SK-MEL-5 (cell line): ENCODE data around the gene WDR38. TPM values are rescaled to one million over a fixed set of nuclear protein-coding genes. Genes with fewer than 3 reads are reported as not detected.
A peak's percentile ranks its signal among the peaks of the same experiment; 100 is the strongest.
"Not testable (repeated sequence)": the region's sequence is repeated elsewhere in the genome, so short reads cannot be mapped to it uniquely, and the experiment has no call there.

Source experiments
- DNase-seq: peaks from one replicate; pipeline ENCODE4 v3.0.0-alpha.2; 2016; ENCODE audit warnings: low read depth, low spot score
- in situ Hi-C: cut with HindIII; loops from 2 replicates; pipeline ENCODE4 v1.10.0; 2016; ENCODE audit warnings: low sequenced_read_pairs, high pct_unique_total_duplicates, low pct_unique_long_range_greater_than_20kb
- total RNA-seq: library from RNA; depleted of rRNA; stranded (reverse); fragments of >200 nt; shearing (Covaris generic); gene quantifications from 2 replicates; pipeline ENCODE4 v1.2.3, GENCODE V29; 2014

Gene WDR38
- total RNA-seq, 1 experiment from 2014 or later: not detected

DNA sequence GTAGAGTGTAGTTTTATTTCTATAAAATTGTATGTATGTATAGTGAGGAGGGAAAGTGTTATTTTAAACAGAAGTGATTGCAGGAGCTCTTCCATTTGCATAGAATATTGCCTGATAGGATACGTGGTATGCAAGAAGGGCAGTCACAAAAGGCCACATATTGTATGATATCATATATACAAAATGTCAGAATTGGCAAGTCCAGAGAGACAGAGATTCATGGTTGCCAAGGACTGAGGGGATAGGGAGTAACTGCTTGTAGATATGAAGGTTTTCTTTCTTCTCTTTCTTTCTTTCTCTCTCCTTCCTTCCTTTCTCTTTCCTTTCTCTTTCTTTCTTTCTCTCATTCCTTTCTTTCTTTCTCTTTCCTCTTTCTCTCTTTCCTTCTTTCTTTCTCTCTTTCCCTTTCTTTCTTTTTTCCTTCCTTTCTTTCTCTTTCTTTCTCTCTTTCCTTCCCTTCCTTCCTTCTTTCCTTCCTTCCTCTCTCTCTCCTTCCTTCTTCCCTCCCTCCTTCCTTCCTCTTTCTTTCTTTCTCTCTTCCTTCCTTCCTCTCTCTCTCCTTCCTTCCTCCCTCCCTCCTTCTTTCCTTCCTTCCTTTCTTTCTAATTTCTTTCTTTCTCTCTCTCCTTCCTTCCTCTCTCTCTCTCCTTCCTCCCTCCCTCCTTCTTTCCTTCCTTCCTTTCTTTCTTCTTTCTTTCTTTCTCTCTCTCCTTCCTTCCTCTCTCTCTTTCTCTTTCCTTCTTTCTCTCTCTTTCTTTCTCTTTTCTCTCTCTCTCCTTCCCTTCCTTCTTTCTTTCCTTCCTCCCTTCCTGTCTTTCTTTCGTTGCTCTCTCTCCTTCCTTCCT is 24.5 kb upstream of the WDR38 start:
- DNase-seq: no peak
- in situ Hi-C loops: no loop called here

DNA sequence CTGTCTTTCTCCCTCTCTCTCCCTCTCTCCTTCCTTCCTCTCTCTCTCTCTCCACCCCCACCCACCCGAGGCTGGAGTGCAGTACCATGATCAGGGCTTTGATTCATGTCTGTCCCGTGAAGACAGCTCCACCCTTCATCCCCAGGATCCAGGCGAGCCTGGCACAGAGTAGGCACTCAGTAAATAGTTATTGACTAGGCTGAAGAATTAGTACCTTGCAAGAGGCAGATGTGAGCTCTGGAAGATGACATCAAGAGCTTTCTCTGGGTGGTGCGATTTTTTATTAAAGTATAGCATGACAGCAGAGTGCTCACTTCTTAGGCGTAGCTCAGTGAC is 24.0 kb upstream of the WDR38 start:
- in situ Hi-C loops: no loop called here

DNA sequence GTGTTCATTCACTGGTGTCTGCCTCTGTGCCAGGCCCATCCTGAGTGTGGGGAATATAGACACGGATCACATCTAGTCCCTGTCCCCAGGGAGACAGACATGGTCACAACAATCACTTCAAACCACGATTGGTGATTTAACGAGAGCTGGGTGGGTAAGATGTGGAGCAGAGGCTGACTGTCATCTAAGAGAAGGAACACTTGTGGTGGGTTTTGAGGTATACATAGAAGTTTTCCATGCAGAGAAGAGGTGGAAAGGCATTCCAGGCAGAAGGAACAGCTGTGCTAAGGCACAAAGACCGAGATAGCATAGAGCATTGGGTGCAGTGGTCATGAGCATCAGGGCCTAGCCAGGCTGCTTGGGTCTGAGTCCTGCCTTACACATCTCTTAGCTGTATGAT is 22.7 kb upstream of the WDR38 start:
- in situ Hi-C loops: no loop called here
- DNase-seq: no peak

More for the DNA sequence above, 24.0 kb upstream of the WDR38 start:
- no peak for DNase-seq

DNA sequence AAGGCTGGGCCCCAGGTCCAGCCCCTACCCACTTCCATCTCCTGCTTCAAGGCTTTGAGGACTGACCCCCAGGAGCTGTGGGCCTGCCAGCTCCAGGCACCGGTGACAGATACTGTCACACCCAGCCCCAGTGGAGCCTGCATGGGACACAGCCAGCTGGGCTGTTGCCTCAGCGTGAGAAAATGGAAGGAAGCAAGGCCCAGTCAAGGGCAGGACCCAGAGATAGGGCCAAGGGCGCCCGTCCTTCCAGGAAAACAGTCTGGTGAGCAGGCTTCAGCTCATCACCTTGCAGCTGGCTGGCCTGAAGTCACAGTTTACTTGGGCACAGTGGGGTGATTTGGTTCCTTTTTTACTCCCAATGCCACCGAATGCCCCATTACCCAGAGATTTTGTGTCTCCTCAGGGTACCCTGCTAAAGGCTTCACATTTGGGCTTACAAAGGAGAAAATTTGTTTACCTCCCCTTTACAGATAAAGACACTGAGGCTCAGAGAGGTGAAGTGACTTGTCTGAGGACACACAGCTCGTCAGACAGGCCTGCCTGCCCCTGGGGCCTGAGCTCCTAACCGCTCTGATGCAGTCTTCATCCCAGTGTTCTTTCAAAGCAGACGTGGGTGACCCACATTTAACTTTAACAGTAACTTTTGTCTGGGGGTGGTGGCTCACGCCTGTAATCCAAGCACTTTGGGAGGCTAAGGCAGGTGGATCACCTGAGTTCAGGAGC is 21.5 kb upstream of the WDR38 start:
- in situ Hi-C loops: no loop called here
- no peak for DNase-seq

DNA sequence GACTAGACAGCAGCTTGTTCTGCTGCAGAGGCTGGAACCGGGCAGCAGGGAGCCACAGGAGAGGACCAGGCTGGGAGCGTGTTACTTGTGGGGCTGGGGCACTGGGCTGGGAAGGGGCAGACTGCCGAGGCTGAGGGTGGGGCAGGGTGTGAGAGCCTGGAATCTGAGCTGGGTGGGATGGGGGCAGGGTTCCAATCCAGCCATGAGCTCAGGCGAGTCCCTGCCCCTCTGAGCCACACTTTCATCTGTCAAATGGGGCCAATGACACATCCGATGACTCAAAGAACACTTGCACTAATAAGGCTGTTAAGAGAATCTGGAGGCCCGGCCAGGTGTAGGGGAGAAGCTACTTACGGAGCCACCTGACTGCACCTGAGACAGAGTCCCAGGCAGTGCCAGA is 18.7 kb upstream of the WDR38 start:
- in situ Hi-C loops: no loop called here
- no peak for DNase-seq

DNA sequence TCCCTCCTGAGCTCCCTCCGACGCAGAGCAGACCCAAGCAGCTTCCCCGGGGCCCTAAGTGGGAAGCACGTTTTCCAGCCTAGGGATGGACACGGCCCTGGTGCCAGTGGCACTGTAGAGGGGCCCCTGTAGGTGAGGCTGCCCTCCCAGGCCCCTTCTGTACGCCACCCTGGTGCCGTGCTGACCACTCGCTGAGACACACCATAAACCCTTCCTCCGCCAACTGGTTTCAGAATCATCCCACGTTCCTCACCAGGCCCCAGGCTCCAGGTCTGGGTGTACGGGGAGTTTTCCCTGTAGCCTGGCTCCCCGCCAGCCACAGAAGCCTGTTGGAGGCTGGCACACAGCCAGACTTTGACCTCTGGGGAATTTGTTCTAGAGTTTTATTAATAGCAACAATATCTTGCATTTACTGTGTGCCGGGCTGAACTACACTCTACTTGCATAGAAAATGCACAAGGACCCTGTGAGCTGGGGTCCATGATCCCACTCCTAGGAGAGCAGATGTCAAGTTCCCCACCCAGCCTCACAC is 18.2 kb upstream of the WDR38 start:
- in situ Hi-C loops: no loop called here
- peak; percentile 77 for DNase-seq

DNA sequence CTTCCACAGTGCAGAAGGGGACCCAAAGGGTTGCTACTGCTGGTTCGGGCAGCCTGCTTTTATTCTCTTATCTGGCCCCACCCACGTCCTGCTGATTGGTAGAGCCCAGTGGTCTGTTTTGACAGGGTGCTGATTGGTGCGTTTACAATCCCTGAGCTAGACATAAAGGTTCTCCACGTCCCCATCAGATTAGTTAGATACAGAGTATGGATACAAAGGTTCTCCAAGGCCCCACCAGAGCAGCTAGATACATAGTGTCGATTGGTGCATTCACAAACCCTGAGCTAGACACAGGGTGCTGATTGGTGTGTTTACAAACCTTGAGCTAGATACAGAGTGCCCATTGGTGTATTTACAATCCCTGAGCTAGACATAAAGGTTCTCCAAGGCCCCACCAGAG is 15.1 kb upstream of the WDR38 start:
- DNase-seq, in situ Hi-C loops: not testable (repeated sequence)

DNA sequence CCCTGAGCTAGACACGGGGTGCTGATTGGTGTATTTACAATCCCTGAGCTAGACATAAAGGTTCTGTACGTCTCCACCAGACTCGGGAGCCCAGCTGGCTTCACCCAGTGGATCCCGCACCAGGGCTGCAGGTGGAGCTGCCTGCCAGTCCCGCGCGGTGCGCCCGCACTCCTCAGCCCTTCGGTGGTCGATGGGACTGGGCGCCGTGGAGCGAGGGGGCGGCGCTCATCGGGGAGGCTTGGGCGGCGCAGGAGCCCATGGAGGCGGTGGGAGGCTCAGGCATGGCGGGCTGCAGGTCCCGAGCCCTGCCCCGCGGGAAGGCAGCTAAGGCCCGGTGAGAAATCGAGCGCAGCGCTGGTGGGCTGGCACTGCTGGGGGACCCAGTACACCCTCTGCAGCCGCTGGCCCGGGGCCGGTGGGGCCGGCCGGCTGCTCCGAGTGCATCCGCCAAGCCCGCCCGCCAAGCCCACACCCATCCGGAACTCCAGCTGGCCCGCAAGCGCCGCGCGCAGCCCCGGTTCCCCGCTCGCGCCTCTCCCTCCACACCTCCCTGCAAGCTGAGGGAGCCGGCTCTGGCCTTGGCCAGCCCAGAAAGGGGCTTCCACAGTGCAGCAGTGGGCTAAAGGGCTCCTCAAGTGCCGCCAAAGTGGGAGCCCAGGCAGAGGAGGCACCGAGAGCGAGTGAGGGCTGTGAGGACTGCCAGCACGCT is 14.5 kb upstream of the WDR38 start:
- in situ Hi-C loops, DNase-seq: not testable (repeated sequence)

DNA sequence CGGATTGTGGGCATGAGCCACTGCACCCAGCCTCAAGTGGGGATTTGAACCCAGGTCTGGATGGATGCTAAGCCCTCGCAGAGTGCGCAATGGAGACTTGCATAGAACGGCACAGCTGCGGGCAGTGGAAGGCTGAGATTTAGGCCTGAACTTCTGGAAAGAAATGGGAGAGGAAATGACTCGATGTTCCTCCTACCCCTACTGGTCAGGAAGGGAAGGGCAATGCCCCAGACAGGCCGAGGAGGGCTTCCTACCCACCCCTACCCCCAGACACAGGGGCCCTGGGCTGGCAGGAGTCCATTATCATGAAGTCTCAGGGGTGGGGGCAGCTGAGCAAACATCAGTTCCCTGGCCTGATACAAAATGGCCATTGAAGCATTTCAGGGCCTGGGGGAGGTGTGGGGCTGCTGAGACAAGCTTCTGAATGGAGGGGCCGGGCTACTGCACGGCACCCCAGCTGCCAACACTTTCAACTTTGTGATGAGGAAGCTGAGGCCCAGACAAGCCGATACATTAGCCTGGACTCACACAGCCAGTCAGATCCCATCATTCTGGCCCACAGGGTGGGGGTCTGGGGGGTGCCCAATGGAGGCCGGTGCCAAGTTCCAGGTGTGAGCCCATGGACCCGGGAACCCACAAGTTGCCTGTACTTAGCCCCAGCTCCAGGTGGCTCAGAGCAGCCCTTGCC is 13.5 kb upstream of the WDR38 start:
- in situ Hi-C loops: no loop called here

DNA sequence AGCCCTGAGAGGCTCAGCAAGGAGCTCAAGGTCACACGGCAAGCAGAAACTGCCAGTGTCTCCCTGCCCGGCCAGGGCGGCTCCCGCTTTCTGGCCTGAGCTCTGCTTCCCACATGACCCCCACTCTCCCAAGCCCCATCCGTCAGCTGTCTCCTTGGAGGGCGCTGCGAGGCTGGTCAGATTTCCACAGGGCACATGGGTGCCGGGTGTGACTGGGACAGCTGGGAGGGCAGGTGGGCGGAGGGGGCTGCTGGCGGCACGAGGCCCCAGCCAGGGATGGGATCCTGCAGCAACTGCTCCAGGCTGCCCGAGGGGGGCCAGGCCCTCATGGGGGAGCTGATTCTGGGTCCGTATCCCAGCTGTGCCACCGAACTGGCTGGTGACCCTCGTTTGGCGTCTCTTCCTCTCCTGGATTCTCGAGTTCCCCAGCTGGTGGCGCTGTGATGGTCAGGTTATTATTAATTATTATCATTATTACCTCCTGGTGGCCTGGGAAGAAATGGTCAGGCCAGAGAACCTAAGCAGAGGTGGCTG is 12.9 kb upstream of the WDR38 start:
- in situ Hi-C loops: no loop called here
- peak; percentile 64 for DNase-seq

More for the DNA sequence above, 13.5 kb upstream of the WDR38 start:
- peak; percentile 62 for DNase-seq

DNA sequence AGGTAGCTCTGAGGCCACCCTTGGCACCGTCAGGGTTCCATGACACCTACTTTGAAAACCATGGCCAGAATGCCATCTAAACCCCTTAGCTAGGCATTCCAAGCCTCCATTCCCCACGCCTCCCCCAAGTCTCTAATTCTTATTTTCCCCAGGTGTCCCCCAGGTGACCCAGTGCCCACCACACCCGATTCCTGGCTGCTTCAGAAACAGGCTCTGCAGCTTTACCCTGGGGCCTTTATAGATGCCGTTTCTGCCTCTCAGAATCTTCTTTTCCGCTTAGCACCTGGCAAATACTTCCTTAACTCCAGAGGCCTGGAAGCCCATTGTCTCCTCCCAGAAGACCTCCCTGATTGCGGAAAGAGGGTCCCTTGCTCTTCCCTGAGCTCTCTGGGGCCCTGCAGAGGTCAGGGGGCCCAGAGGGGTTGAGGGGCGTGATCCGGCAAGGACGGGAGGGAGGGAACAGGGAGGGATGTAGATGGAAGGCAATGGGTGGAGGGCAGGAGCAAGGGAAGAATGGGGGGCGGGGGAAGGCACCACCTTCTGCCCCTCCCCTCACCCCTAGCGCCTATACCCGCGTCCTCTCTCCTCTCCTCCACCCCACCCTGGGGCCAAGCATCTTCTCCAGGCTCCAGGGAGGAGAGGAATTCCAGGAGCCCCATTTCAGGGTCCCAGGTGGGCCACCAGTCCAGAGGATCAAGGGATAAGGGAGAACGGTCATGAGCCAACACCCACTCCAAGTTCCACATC is 12.0 kb upstream of the WDR38 start:
- DNase-seq: no peak
- in situ Hi-C loops: no loop called here

DNA sequence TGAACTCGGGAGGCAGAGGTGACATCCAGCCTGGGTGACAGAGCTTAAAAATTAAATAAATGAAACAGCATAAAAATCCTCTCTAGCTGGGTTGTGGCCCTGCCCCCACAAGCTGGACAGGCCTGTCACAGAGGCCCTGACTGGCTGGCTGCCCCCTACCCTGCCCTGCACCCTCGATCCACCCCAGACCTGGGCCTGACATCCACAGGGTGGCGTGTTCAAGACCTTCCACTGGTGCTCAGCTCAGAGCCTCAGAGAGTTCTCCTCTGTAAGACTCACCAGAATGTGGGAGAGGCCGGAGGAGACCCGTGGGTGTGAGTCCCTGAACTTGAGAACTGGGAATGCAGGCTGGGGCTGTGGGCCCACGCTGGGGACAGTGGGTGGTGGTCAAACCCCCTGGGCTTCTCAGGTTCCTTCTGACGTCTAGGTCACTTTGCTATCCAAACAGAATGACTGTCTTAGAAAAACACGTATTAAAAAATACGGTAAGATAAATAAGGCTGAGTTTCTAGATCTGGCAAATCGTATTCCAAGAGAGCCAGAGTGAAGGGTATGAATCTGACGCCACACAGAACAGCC is 9.7 kb upstream of the WDR38 start:
- no peak for DNase-seq
- in situ Hi-C loops: no loop called here

DNA sequence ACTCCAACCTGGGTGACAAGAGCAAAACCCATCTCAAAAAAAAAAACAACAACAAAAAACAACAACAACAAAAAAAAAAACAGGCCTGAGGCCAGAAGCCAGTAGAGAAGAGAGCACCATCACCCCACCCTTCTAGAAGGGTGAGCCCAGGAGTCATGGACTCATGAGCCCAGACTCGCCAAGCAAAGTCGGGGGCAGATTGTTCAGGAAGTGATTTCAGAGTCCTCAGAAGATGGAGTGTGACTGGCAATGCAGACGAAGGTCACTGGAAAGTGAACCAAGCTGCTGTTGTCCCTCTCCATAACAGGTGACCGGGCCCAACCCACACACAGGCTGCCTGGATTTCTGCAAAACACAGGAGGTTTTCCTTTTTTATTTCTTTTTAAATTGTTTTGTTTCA is 9.0 kb upstream of the WDR38 start:
- in situ Hi-C loops: no loop called here
- no peak for DNase-seq

DNA sequence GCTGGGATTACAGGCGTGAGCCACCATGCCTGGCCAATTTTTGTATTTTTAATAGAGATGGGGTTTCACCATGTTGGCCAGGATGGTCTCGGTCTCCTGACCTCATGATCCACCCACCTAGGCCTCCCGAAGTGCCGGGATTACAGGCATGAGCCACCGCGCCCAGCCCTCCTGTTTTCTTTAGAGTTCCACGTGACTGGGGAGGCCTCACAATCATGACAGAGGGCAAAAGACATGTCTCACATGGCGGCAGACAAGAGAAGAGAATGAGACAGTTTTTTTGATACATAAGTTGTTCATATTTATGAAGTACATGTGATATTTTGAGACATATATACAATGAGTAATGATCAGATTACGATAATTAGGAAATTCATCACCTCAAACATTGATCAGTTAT is 6.8 kb upstream of the WDR38 start:
- DNase-seq, in situ Hi-C loops: not testable (repeated sequence)

DNA sequence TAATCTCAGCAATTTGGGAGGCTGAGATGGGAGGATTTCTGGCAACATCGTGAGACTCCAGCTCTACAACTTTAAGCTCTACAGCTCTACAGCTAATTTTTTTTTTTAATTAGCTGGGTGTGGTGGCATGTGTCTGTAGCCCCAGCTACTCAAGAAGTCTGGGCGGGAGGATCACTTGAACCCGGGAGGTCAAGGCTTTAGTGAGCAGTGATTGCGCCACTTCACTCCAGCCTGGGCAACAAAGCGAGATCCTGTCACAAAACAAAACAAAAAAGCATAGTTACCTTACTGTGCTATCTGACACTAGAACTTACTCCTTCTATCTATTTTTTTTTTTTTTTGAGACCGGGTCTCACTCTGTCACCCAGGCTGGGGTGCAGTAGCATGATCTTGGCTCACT is 6.3 kb upstream of the WDR38 start:
- in situ Hi-C loops: no loop called here

DNA sequence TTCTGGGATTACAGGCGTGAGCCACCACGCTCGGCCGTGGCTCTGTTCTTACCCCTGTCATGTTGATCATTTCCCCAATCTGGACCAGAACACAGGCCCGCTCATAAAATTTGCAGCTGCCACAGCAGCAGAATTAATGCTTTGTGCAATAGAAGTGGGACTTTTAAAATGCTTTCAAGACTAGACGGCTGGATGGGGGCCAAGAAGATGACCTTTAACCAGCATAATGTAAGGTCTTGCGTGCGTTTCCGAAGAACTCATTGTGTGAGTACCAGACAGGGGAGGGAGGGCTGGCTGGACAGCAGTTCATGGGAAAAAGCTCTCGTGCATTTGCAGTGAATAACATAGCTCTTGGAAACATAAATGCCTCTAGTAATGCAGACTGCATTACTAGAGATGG is 3.5 kb upstream of the WDR38 start:
- DNase-seq: peak; percentile 92
- in situ Hi-C loops: no loop called here

More for the DNA sequence above, 6.3 kb upstream of the WDR38 start:
- DNase-seq: no peak
